Right cardiac atrium (tissue), 5 donors: ENCODE data around the gene ABCA3. TPM values are rescaled to one million over a fixed set of nuclear protein-coding genes. Genes with fewer than 3 reads are reported as not detected.
A peak's percentile ranks its signal among the peaks of the same experiment; 100 is the strongest.

Experiments
- ATAC-seq, 2 donors: fragments of 200-7000 bp; cut with Tn5 transposase; one replicate each; pipeline versions ENCODE4 v1.8.0 to v1.9.1; 2020; ENCODE audit warnings: moderate library complexity in 2 of 2, mild to moderate bottlenecking in 1 of 2
- DNase-seq, 3 donors: peaks; one replicate each; pipeline ENCODE4 v3.0.0-alpha.2; 2020
- H3K27ac ChIP-seq: one replicate; pipeline ENCODE4 v1.5.1; 2013; ENCODE audit warnings: mild to moderate bottlenecking, low read length, control low read depth, moderate library complexity
- H3K27me3 ChIP-seq: one replicate; pipeline ENCODE4 v1.6.1; 2013; ENCODE audit not compliant: control insufficient read depth, insufficient read depth
- H3K4me1 ChIP-seq: one replicate; pipeline ENCODE4 v1.6.1; 2013; ENCODE audit warnings: low read length; ENCODE audit not compliant: control insufficient read depth, insufficient read depth
- H3K4me3 ChIP-seq: one replicate; pipeline ENCODE4 v1.5.1; 2013; ENCODE audit warnings: low read length, control low read depth
- H3K9me3 ChIP-seq: one replicate; pipeline ENCODE4 v1.6.1; 2013; ENCODE audit warnings: low read length; ENCODE audit not compliant: control insufficient read depth
- WGBS: extraction: QIAGEN DNeasy Blood & Tissue Kit; methylation state at CpG from one replicate; pipeline ENCODE4 v1.1.7; 2013; 5-methylcytosine and 5-hydroxymethylcytosine counted together
- intact Hi-C, 4 donors: fragments of 100-400 bp; cut with DNase I; formaldehyde crosslinking; loops; one replicate each; pipeline versions ENCODE4 v1.11.0 to v1.14.0; 2022 to 2023
- polyA plus RNA-seq: library from polyadenylated mRNA; stranded (reverse); fragments of 200-250 nt; gene quantifications from one replicate; pipeline ENCODE4 v1.2.3, GENCODE V29; 2013
- total RNA-seq, 4 donors: library from RNA; stranded (reverse); fragmentation: NEBNext Ultra II Directional; extraction: Animal tissue kit (Norgen Biotek cat#: 25700); gene quantifications; one replicate each; pipeline ENCODE4 v1.2.1, GENCODE V29; 2021
- donor health status: healthy with polysubstance abuse.
- donor health status: DM: no; HTN: yes; CAD: no.
- donor health status: DM: no; HTN: no; CAD: no.
- donor health status: DM: no; HTN: yes; CAD: no; lungs with severe emphysema.
- donor health status: DM: yes; HTN: yes; CAD: no.

The ABCA3 gene
- total and polyA plus RNA-seq, 5 donors = 6.9 to 11.3 (median 8.1) TPM

DNA sequence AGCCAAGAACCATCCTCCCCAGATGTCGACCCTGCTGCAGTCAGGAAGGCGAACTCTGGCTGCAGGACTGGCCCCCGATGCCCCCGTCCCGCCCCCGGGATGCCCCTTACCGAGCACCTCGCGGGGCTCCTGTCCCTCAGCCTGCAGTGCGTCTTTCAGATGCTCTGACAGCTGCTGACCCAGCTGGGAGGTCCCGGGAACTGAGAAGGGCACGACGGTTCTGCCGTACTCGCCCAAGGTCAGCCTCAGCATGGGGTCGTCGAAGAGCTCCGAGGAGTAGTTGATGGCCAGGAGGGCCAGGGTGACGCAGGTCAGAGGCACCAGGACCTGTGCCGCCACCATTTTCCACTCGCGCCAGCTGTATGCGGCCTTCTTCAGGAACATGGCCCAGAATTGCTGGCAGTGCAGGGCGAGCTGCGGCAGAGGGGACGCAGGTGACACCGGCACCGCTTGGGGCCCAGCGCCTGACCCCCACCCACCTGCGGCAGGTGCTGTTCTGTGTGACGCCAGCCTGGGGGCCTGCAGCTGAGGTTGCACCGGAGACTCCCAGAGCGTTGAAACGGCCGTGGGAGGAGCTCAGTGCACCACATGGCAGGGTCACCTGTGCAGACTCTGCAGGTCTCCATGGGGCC is 52.5 kb downstream of the ABCA3 start:
- intact Hi-C loops = no loop called here

DNA sequence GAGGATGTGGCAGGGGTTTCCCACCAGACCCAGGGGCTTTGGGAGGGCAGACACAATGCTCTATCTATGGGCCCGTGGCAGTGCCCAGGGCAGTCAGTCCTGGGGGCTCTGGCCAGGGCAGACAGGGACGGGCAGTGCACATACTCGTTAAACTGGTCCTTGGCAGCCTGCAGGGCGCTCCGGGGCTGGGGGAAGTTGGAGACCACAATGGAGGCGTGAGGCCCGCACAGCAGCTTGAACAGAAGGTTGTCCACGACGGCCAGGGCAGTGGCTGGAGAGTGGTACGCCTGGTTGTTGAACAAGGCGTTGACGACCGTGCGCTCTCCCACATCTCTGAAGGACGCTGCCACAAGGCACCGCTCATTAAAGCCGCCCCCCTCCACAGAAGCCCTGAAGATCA is 54.0 kb downstream of the ABCA3 start:
- H3K27ac ChIP-seq = no peak overlapping the region
- 89% methylated on average over 17 of the region's 17 CpGs for WGBS
- H3K4me1 ChIP-seq = no peaks in the 10 kb centered on the region
- H3K9me3 ChIP-seq = no peaks in the 10 kb centered on the region
- H3K4me3 ChIP-seq = no peak overlapping the region
- H3K27me3 ChIP-seq = no peaks in the 10 kb centered on the region
- intact Hi-C loops = no loop called here
- peak in 2 of 3 donors; percentile 33 to 48 for DNase-seq
- no peak for ATAC-seq

More for the DNA sequence above, 52.5 kb downstream of the ABCA3 start:
- WGBS = 82% methylated on average over 35 of the region's 35 CpGs
- Histone ChIP-seq H3K4me1 (no peaks in the 10 kb centered on the region), H3K27me3 (no peaks in the 10 kb centered on the region), H3K9me3 (no peaks in the 10 kb centered on the region), H3K4me3 (no peak overlapping the region), H3K27ac (no peak overlapping the region)
- peak in 2 of 3 donors; percentile 40 to 50 for DNase-seq
- ATAC-seq = no peak

GRCh38 chr16:2285731-2286191 is 54.8 kb downstream of the ABCA3 start:
- intact Hi-C loops = no loop called here
- DNase-seq = peak in 2 of 3 donors; percentile 50 to 54
- H3K27me3 ChIP-seq = no peaks in the 10 kb centered on the region
- no peak overlapping the region for H3K4me3 ChIP-seq
- no peak for ATAC-seq
- no peaks in the 10 kb centered on the region for H3K4me1 ChIP-seq
- 77% methylated on average over 13 of the region's 13 CpGs for WGBS
- H3K9me3 ChIP-seq = no peaks in the 10 kb centered on the region
- no peak overlapping the region for H3K27ac ChIP-seq

DNA sequence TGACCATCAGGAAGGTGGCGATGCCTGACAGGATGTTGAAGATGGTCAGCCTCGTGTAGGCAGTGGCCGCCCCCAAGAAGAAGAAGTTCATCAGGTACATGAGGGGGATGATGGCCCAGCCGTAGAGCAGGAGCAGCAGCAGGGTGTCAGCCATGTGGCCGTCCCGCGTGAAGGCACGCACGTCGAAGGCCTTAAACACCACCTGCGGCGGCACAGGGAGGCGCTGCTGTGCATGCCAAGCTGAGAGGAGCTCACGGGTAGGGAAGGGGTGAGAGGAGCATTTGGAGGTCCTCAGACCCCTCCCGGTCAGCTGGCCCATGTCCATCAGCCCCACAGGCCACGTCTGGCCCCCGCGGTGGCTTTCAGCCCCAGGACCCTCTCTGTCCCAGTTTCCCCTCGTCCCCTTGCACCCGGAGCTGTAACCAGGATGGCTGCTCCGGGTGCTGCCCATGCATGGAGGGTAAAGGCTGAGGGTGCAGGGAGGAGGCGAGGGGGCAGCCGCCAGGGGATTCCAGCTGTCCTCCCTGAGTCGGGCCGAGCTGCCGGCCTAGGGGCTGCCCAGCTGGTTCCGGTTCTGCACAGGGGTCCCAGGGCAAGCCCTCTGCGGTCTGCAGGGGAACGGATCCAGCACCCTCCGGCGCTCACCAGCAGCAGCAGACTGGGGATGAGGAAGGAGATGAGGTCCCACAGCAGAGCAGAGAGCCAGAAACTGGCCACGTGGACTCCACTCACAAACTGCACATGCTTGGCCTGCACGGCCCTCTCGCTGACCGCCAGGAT is 55.5 kb downstream of the ABCA3 start:
- ATAC-seq = no peak
- intact Hi-C loops = no loop called here

DNA sequence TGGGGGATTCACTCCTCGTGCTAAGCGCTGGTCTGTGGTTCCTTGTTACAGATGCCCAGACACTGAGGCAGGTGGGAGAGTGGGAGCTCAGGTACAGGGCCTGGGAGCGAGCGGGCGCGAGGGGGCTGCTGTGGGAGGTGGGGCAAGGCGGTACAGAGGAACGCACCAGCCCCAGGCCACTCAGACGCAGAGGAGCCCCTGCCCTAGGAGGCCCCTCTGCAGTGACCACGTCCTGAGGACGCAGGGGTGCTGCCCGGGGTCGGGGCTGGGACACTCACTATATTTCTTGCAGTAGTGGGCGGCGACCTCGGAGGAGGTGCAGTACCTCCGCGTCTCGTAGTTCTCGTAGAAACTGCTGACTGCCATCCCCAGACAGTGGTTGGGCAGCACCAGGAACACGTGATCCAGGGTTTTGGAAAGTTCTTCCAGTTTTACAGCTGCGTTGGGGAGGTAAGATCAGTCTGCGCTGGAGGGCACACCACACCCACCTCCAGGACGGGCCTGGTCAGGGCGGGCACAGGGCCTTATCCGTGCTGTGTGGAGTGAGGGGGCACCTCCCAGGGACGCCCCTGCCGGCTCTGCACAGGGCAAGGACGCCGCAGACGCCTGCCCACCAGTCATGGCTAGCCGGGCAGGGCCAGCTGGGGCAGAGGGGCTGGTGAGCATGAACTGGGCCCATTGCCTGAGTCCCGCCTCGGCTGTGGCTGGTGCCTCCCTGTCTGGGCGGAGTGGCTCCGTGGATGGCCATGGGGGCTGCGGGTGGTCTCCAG is 56.3 kb downstream of the ABCA3 start:
- Histone ChIP-seq H3K4me3 (no peak overlapping the region), H3K9me3 (no peaks in the 10 kb centered on the region), H3K27ac (no peak overlapping the region), H3K4me1 (no peaks in the 10 kb centered on the region), H3K27me3 (no peaks in the 10 kb centered on the region)
- intact Hi-C loops = no loop called here
- WGBS = 89% methylated on average over 37 of the region's 37 CpGs
- ATAC-seq (peak in 1 of 2 donors; percentile 12), DNase-seq (peak in 1 of 3 donors; percentile 40)

More for the DNA sequence above, 55.5 kb downstream of the ABCA3 start:
- no peak overlapping the region for H3K4me3 ChIP-seq
- 87% methylated on average over 35 of the region's 35 CpGs for WGBS
- peak in 2 of 3 donors; percentile 35 to 39 for DNase-seq
- no peaks in the 10 kb centered on the region for H3K9me3 ChIP-seq
- H3K27ac ChIP-seq = no peak overlapping the region
- H3K27me3 ChIP-seq = no peaks in the 10 kb centered on the region
- no peaks in the 10 kb centered on the region for H3K4me1 ChIP-seq

GRCh38 chr16:2282866-2283555 is 57.5 kb downstream of the ABCA3 start:
- 86% methylated on average over 26 of the region's 26 CpGs for WGBS

DNA sequence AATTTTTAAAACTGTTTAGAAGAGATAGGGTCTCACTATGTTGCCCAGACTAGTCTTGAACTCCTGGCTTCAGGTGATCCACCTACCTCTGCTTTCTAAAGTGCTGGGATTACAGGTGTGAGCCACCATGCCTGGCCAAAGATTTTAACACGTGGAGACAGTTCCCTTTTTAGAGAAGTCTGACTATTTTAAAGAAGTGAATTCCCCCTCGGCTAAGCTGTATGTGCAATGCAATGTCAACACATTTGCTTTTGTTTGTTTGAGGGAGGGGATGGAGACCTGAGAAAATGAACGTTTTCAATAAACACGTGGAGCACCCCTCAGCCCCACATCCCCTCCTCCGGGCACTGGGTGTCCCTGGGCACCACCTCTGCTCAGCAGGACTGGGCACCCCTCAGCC is 58.3 kb downstream of the ABCA3 start:
- WGBS = 78% methylated on average over 5 of the region's 5 CpGs
- no peak overlapping the region for H3K27ac ChIP-seq
- DNase-seq (no peak), ATAC-seq (no peak)
- intact Hi-C loops = no loop called here
- H3K4me1 ChIP-seq = no peaks in the 10 kb centered on the region
- H3K4me3 ChIP-seq = no peak overlapping the region
- H3K9me3 ChIP-seq = no peaks in the 10 kb centered on the region
- no peaks in the 10 kb centered on the region for H3K27me3 ChIP-seq

More at GRCh38 chr16:2282866-2283555, 57.5 kb downstream of the ABCA3 start:
- no peaks in the 10 kb centered on the region for H3K9me3 ChIP-seq
- H3K4me3 ChIP-seq = no peak overlapping the region
- DNase-seq = peak in 1 of 3 donors; percentile 48
- H3K27ac ChIP-seq = no peak overlapping the region
- no peaks in the 10 kb centered on the region for H3K4me1 ChIP-seq
- no peak for ATAC-seq
- intact Hi-C loops = no loop called here
- no peaks in the 10 kb centered on the region for H3K27me3 ChIP-seq

DNA sequence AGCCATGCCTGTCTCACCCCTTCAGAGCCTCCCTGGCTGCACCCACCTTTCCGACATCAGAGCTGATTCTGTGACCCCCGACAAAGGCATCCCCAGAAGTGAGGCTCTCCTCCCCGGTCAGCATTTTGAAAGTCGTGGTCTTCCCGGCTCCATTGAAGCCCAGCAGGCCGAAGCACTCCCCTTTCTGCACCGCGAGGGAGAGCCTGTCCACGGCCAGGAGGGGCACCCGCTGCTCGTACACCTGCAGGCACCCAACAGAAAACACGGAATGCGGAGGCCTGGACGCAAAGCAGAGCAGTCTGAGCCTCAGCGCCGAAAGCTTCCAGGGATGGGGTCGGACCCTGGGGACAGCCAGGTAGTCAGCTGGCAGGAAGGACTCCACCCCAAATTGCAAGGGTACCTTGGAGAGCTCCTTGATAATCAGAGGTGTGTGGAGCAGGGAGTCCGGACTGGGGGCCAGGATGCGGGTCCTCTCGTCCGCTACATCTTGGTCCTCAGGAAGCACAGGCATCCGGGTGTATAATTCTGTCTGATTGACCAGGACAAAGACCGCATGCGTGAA is 59.5 kb downstream of the ABCA3 start:
- DNase-seq (peak in 1 of 3 donors; percentile 22), ATAC-seq (no peak)
- intact Hi-C loops = no loop called here
- Histone ChIP-seq H3K4me1 (no peaks in the 10 kb centered on the region), H3K4me3 (no peak overlapping the region), H3K27me3 (no peaks in the 10 kb centered on the region), H3K27ac (no peak overlapping the region), H3K9me3 (no peaks in the 10 kb centered on the region)
- 77% methylated on average over 24 of the region's 24 CpGs for WGBS

- no peaks in the 10 kb centered on the region for H3K4me1 ChIP-seq
- 95% methylated on average over 8 of the region's 8 CpGs for WGBS
- no peaks in the 10 kb centered on the region for H3K27me3 ChIP-seq
- intact Hi-C loops = no loop called here
- H3K4me3 ChIP-seq = no peak overlapping the region
- peak in 1 of 3 donors; percentile 18 for DNase-seq
- H3K9me3 ChIP-seq = no peaks in the 10 kb centered on the region
- H3K27ac ChIP-seq = no peak overlapping the region
- no peak for ATAC-seq
Observed at GRCh38 chr16:2280461-2280860, 60.1 kb downstream of the ABCA3 start.
